Measurements from ENCODE around the gene SLC6A11. TPM values are rescaled to one million over a fixed set of nuclear protein-coding genes. Genes with fewer than 3 reads are reported as not detected.

The SLC6A11 gene
- total RNA-seq, 1 donor, result not detected

DNA sequence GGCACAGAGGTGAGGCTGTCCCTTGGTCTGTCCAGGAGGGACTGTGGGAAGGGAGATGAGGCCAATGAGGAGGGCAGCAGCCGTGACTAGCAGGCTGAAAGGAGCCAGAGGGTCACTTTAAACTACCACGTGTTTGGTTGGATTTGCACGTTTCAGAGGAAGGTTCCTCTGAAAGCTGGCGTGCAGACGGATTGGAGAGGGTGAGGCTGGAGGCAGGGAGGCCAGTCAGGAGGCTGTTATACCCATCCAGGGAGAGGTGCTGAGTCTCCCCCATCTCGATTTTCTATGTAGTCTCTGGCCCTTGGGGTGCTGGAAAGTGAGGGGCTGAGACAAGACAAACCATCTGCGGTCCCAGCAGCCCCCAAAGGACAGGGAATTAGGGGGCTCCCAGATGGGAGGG, 116.6 kb downstream of the SLC6A11 start:
- H3K27ac ChIP-seq (ENCODE audit: low read depth, low read length), result no peak overlapping the region
- no peaks in the 10 kb centered on the region for H3K9me3 ChIP-seq (ENCODE audit: low read depth, low read length)
- no peak overlapping the region for H2AFZ ChIP-seq (ENCODE audit: low read length)
- no peaks in the 10 kb centered on the region for H3K79me2 ChIP-seq (ENCODE audit: insufficient read depth, low read length)
- H3K36me3 ChIP-seq (ENCODE audit: insufficient read depth, low read length), result no peaks in the 10 kb centered on the region
- H3K4me1 ChIP-seq (ENCODE audit: insufficient read depth, low read length), result peaks cover 13% of the 10 kb centered on the region
- TF ChIP-seq, protein P1, sequence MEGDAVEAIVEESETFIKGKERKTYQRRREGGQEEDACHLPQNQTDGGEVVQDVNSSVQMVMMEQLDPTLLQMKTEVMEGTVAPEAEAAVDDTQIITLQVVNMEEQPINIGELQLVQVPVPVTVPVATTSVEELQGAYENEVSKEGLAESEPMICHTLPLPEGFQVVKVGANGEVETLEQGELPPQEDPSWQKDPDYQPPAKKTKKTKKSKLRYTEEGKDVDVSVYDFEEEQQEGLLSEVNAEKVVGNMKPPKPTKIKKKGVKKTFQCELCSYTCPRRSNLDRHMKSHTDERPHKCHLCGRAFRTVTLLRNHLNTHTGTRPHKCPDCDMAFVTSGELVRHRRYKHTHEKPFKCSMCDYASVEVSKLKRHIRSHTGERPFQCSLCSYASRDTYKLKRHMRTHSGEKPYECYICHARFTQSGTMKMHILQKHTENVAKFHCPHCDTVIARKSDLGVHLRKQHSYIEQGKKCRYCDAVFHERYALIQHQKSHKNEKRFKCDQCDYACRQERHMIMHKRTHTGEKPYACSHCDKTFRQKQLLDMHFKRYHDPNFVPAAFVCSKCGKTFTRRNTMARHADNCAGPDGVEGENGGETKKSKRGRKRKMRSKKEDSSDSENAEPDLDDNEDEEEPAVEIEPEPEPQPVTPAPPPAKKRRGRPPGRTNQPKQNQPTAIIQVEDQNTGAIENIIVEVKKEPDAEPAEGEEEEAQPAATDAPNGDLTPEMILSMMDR (IDR thresholded peaks at IDR 0.05; ENCODE audit: extremely low read depth, low read depth, low read length), result no peak
- peaks cover 5% of the 10 kb centered on the region for H3K27me3 ChIP-seq (ENCODE audit: insufficient read depth, low read length)
- no peaks in the 10 kb centered on the region for H4K20me1 ChIP-seq (ENCODE audit: insufficient read depth, low read length)
- H3K4me2 ChIP-seq (ENCODE audit: insufficient read depth, low read length), result no peak overlapping the region
- H3K4me3 ChIP-seq (ENCODE audit: insufficient read depth, low read length), result no peak overlapping the region
- DNase-seq (ENCODE audit: insufficient read length, low spot score, missing footprints), result no peak

DNA sequence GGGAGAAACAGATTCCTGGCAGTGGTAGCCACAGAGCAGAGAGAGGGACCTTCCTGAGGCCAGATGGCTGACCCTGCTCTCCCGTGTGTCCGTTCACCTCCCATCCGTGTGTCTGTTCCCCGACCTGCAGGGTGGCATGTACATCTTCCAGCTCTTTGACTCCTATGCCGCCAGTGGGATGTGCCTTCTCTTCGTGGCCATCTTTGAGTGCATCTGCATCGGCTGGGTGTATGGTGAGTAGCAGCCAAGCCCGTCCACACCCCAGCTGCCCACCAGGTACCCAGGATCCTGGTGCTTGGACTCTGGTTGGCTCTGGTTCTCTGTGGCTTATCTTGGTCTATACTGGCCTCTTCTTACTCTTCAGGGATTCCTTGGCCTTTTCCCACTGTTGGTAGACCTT, 117.0 kb downstream of the SLC6A11 start:
- Histone ChIP-seq H3K79me2 (ENCODE audit: insufficient read depth, low read length) (no peaks in the 10 kb centered on the region), H2AFZ (ENCODE audit: low read length) (no peak overlapping the region), H3K4me3 (ENCODE audit: insufficient read depth, low read length) (no peak overlapping the region), H3K27me3 (ENCODE audit: insufficient read depth, low read length) (peaks cover 9% of the 10 kb centered on the region), H3K36me3 (ENCODE audit: insufficient read depth, low read length) (no peaks in the 10 kb centered on the region), H3K4me2 (ENCODE audit: insufficient read depth, low read length) (no peak overlapping the region), H3K9me3 (ENCODE audit: low read depth, low read length) (no peaks in the 10 kb centered on the region), H3K27ac (ENCODE audit: low read depth, low read length) (no peak overlapping the region), H3K4me1 (ENCODE audit: insufficient read depth, low read length) (peaks cover 13% of the 10 kb centered on the region), H4K20me1 (ENCODE audit: insufficient read depth, low read length) (no peaks in the 10 kb centered on the region)
- TF ChIP-seq, protein P1 (IDR thresholded peaks at IDR 0.05; ENCODE audit: extremely low read depth, low read depth, low read length), result no peak
- no peak for DNase-seq (ENCODE audit: insufficient read length, low spot score, missing footprints)

DNA sequence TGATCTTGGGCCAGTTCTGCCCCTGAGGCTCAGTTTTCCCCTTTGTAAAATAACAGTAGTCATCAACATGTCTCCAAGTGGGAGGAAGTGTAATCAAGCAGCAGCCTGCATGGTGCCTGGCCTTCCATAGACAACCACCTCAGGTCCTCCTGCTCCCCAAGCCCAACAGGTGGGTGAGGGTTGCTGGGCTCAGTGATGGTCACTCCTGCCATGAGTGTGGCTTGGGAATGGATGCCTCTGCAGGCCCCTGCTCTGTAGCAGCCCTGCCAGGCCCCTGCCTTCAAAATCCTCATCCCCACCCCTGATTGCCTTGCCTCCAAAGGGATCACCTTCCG, 117.4 kb downstream of the SLC6A11 start:
- H3K4me1 ChIP-seq (ENCODE audit: insufficient read depth, low read length), result peaks cover 13% of the 10 kb centered on the region
- no peaks in the 10 kb centered on the region for H4K20me1 ChIP-seq (ENCODE audit: insufficient read depth, low read length)
- no peaks in the 10 kb centered on the region for H3K9me3 ChIP-seq (ENCODE audit: low read depth, low read length)
- H3K79me2 ChIP-seq (ENCODE audit: insufficient read depth, low read length), result no peaks in the 10 kb centered on the region
- no peak overlapping the region for H3K4me3 ChIP-seq (ENCODE audit: insufficient read depth, low read length)
- H3K36me3 ChIP-seq (ENCODE audit: insufficient read depth, low read length), result no peaks in the 10 kb centered on the region
- H3K4me2 ChIP-seq (ENCODE audit: insufficient read depth, low read length), result peak overlapping the region; percentile 24
- H3K27ac ChIP-seq (ENCODE audit: low read depth, low read length), result no peak overlapping the region
- H3K27me3 ChIP-seq (ENCODE audit: insufficient read depth, low read length), result peaks cover 10% of the 10 kb centered on the region
- TF ChIP-seq, protein P1 (IDR thresholded peaks at IDR 0.05; ENCODE audit: extremely low read depth, low read depth, low read length), result no peak
- DNase-seq (ENCODE audit: insufficient read length, low spot score, missing footprints), result no peak
- peak overlapping the region; percentile 46 for H2AFZ ChIP-seq (ENCODE audit: low read length)

DNA sequence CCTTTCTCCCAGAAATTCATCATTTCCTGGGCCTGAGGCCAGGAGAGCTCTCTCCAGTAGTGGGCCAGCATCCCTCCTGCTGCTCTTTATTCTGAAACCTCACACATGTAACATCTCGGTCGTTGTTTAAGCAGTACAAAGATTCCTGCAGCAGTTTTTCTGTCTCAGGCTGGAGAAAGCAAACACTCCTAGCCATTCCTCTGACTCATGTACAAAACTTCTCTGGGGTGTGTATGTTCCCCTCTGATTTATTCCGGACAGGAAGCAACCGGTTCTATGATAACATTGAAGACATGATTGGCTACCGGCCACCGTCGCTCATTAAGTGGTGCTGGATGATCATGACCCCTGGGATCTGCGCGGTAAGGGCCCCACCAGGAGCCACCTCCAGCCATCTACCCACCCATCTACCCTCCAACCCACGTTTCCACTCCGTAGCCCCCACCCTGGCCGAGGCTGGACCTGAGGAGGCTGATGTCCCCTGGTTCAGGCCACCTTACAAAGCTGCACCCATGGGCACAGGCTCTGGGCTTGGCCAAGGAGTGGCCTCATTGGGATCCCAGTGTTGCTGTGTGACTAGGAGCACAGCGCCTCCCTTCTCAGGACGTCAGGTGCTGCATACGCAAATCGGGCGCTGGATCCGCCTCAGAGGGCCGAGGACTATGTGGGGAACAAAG, 117.9 kb downstream of the SLC6A11 start:
- no peaks in the 10 kb centered on the region for H4K20me1 ChIP-seq (ENCODE audit: insufficient read depth, low read length)
- no peak overlapping the region for H3K4me3 ChIP-seq (ENCODE audit: insufficient read depth, low read length)
- TF ChIP-seq, protein P1 (IDR thresholded peaks at IDR 0.05; ENCODE audit: extremely low read depth, low read depth, low read length), result no peak
- H3K36me3 ChIP-seq (ENCODE audit: insufficient read depth, low read length), result no peaks in the 10 kb centered on the region
- no peaks in the 10 kb centered on the region for H3K9me3 ChIP-seq (ENCODE audit: low read depth, low read length)
- no peak overlapping the region for H3K27ac ChIP-seq (ENCODE audit: low read depth, low read length)
- peak overlapping the region; percentile 24 for H3K4me2 ChIP-seq (ENCODE audit: insufficient read depth, low read length)
- peaks cover 13% of the 10 kb centered on the region for H3K4me1 ChIP-seq (ENCODE audit: insufficient read depth, low read length)
- DNase-seq (ENCODE audit: insufficient read length, low spot score, missing footprints), result peak; percentile 97
- H2AFZ ChIP-seq (ENCODE audit: low read length), result peak overlapping the region; percentile 46
- no peaks in the 10 kb centered on the region for H3K79me2 ChIP-seq (ENCODE audit: insufficient read depth, low read length)
- H3K27me3 ChIP-seq (ENCODE audit: insufficient read depth, low read length), result peaks cover 14% of the 10 kb centered on the region
